Esophagus muscularis mucosa (tissue), 3 donors: ENCODE measurements around the gene SH2B2.
A peak's percentile ranks its signal among the peaks of the same experiment; 100 is the strongest.

Source experiments
- CTCF ChIP-seq, 3 experiments: fragments of 200-600 bp in 2 of 3; fragments of 450-650 bp in 1 of 3; sonication (generic) in 2 of 3; IDR thresholded peaks; one replicate each; pipeline ENCODE4 v1.5.1; 2017 to 2019; ENCODE audit warnings: antibody characterized with exemption in 3 of 3, mild to moderate bottlenecking in 2 of 3, moderate library complexity in 1 of 3
- POLR2A ChIP-seq: fragments of 450-650 bp; IDR thresholded peaks from one replicate; pipeline ENCODE4 v1.6.1; 2017; ENCODE audit warnings: antibody characterized with exemption, moderate library complexity, mild to moderate bottlenecking, low read depth

- TF ChIP-seq POLR2A (no peak), CTCF (IDR thresholded peaks at IDR 0.05) (peak; percentile 73 to 83 (median 82))
Observed at GRCh38 chr7:102279537-102280400, 6.9 kb upstream of the SH2B2 start.
